CD4-positive, alpha-beta T cell (primary cell): ENCODE results near the gene ANKLE2. TPM values are rescaled to one million over a fixed set of nuclear protein-coding genes. Genes with fewer than 3 reads are reported as not detected.

Source experiments
- ATAC-seq: fragments of 200-7000 bp; cut with Tn5 transposase; one replicate; pipeline ENCODE4 v1.10.0; 2022; ENCODE audit warnings: mild to moderate bottlenecking; ENCODE audit not compliant: poor library complexity
- CTCF ChIA-PET: fragments of 350-600 bp; sonication (Branson Sonifier 250); formaldehyde crosslinking; loops from one replicate; lab custom pipeline; 2021; ENCODE audit warnings: antibody characterized with exemption, inconsistent platforms; lab: Charles Lee
- POLR2A ChIA-PET: fragments of 350-600 bp; sonication (Branson Sonifier 250); formaldehyde crosslinking; loops from one replicate; lab custom pipeline; 2021; ENCODE audit warnings: antibody characterized with exemption, inconsistent platforms; lab: Charles Lee
- DNase-seq, 14 experiments: peaks; one replicate each; pipeline ENCODE4 v3.0.0-alpha.2; 2013 to 2020; ENCODE audit warnings: mixed read lengths in 2 of 14
- H3K27ac ChIP-seq, 2 donors: one replicate each; pipeline versions ENCODE4 v1.5.1 to v1.7.0; 2013; ENCODE audit warnings: low read length in 2 of 2, low read depth in 1 of 2, mild to moderate bottlenecking in 1 of 2
- H3K27me3 ChIP-seq, 2 experiments: 1 replicate in 1 of 2; 2 replicates in 1 of 2; pipeline versions ENCODE4 v1.6.1 to v1.7.0; 2013; ENCODE audit warnings: low read length in 2 of 2, control low read depth in 1 of 2, mild to moderate bottlenecking in 1 of 2, moderate library complexity in 1 of 2; ENCODE audit not compliant: insufficient read depth in 2 of 2, control insufficient read depth in 1 of 2
- H3K36me3 ChIP-seq: one replicate; pipeline ENCODE4 v1.6.1; 2013; ENCODE audit warnings: low read length, control low read depth; ENCODE audit not compliant: insufficient read depth
- H3K4me1 ChIP-seq: one replicate; pipeline ENCODE4 v1.6.1; 2013; ENCODE audit warnings: low read length, control low read depth; ENCODE audit not compliant: insufficient read depth
- H3K4me3 ChIP-seq: one replicate; pipeline ENCODE4 v1.5.1; 2013; ENCODE audit warnings: mild to moderate bottlenecking, low read length, moderate library complexity
- H3K9me3 ChIP-seq, 2 experiments: 1 replicate in 1 of 2; 2 replicates in 1 of 2; pipeline versions ENCODE4 v1.6.1 to v1.7.0; 2013; ENCODE audit warnings: low read length in 2 of 2, mild to moderate bottlenecking in 2 of 2, control low read depth in 1 of 2, moderate library complexity in 1 of 2; ENCODE audit not compliant: control insufficient read depth in 1 of 2, insufficient read depth in 1 of 2
- H3K27ac Mint-ChIP-seq: one replicate; pipeline ENCODE4 v1.8.0; 2020; ENCODE audit warnings: mixed read lengths
- H3K27me3 Mint-ChIP-seq: one replicate; pipeline ENCODE4 v1.8.0; 2021; ENCODE audit warnings: mixed read lengths
- H3K36me3 Mint-ChIP-seq: one replicate; pipeline ENCODE4 v1.8.0; 2021; ENCODE audit warnings: low read depth, mixed read lengths
- H3K4me1 Mint-ChIP-seq: one replicate; pipeline ENCODE4 v1.8.0; 2021; ENCODE audit warnings: low read depth, mixed read lengths
- H3K4me3 Mint-ChIP-seq: one replicate; pipeline ENCODE4 v1.8.0; 2020; ENCODE audit warnings: mild to moderate bottlenecking, mixed read lengths
- H3K9me3 Mint-ChIP-seq: one replicate; pipeline ENCODE4 v1.8.0; 2020; ENCODE audit warnings: mixed read lengths
- CTCF ChIP-seq: fragments of 200-600 bp; IDR thresholded peaks from one replicate; pipeline ENCODE4 v1.8.0; 2022; ENCODE audit warnings: antibody characterized with exemption, mild to moderate bottlenecking
- intact Hi-C, 2 experiments: fragments of 100-400 bp; cut with DNase I in 1 of 2; cut with micrococcal nuclease in 1 of 2; formaldehyde crosslinking; loops; one replicate each; pipeline versions ENCODE4 v1.15.1 to v1.9.0; 2023 to 2025; cut with DNase I, micrococcal nuclease
- total RNA-seq, 174 experiments: library from RNA in 2 of 174; stranded (reverse) in 2 of 174; gene quantifications; one replicate each; pipeline ENCODE4 v1.2.3 and lab custom pipeline; 2021 to 2026

ANKLE2 gene
- total RNA-seq, 2 experiments from 2014 or later = 61.7 to 65.7 TPM

GRCh38 chr12:132788375-132789098, 26.9 kb upstream of the ANKLE2 start:
- H3K36me3 ChIP-seq = peaks cover 59% of the 10 kb centered on the region
- Mint-ChIP-seq H3K9me3 (no peaks in the 10 kb centered on the region), H3K27ac (no peak overlapping the region), H3K36me3 (peaks cover 68% of the 10 kb centered on the region), H3K4me1 (no peaks in the 10 kb centered on the region), H3K4me3 (no peak overlapping the region), H3K27me3 (no peaks in the 10 kb centered on the region)
- no peak for DNase-seq
- H3K27me3 ChIP-seq = no peaks in the 10 kb centered on the region
- no peaks in the 10 kb centered on the region for H3K4me1 ChIP-seq
- ATAC-seq = no peak
- CTCF ChIA-PET = no interaction called here
- intact Hi-C loops = no loop called here
- H3K27ac ChIP-seq = no peak overlapping the region
- no peak overlapping the region for H3K4me3 ChIP-seq
- POLR2A ChIA-PET = no interaction called here
- no peak for TF ChIP-seq CTCF
- no peaks in the 10 kb centered on the region for H3K9me3 ChIP-seq

- Mint-ChIP-seq H3K36me3 (peaks cover 73% of the 10 kb centered on the region), H3K4me1 (no peaks in the 10 kb centered on the region)
- H3K36me3 ChIP-seq = peaks cover 63% of the 10 kb centered on the region
Observed at GRCh38 chr12:132787877-132788276, 26.2 kb upstream of the ANKLE2 start.

GRCh38 chr12:132786192-132786591, 24.6 kb upstream of the ANKLE2 start:
- Mint-ChIP-seq H3K9me3 (no peaks in the 10 kb centered on the region), H3K36me3 (peaks cover 74% of the 10 kb centered on the region), H3K4me3 (no peak overlapping the region), H3K27ac (no peak overlapping the region), H3K4me1 (no peaks in the 10 kb centered on the region), H3K27me3 (no peaks in the 10 kb centered on the region)
- peaks cover 68% of the 10 kb centered on the region for H3K36me3 ChIP-seq
- H3K27me3 ChIP-seq = no peaks in the 10 kb centered on the region
- H3K4me3 ChIP-seq = no peak overlapping the region
- intact Hi-C loops = no loop called here
- ChIA-PET POLR2A (no interaction called here), CTCF (interaction anchor here (0.5 kb wide), 1 partner anchor 14 kb away, joined by 3 read pairs; no protein-coding TSS in a partner anchor)
- H3K9me3 ChIP-seq = no peaks in the 10 kb centered on the region
- no peak overlapping the region for H3K27ac ChIP-seq
- DNase-seq (no peak), ATAC-seq (no peak)
- no peak for TF ChIP-seq CTCF
- H3K4me1 ChIP-seq = no peaks in the 10 kb centered on the region

More at GRCh38 chr12:132787877-132788276, 26.2 kb upstream of the ANKLE2 start:
- H3K4me1 ChIP-seq = no peaks in the 10 kb centered on the region
- intact Hi-C loops = no loop called here
- no peaks in the 10 kb centered on the region for H3K9me3 ChIP-seq
- no peak overlapping the region for H3K27ac ChIP-seq
- Mint-ChIP-seq H3K27me3 (no peaks in the 10 kb centered on the region), H3K27ac (no peak overlapping the region), H3K4me3 (no peak overlapping the region), H3K9me3 (no peaks in the 10 kb centered on the region)
- ChIA-PET CTCF (no interaction called here), POLR2A (no interaction called here)
- ATAC-seq (no peak), DNase-seq (no peak)
- TF ChIP-seq CTCF = no peak
- no peak overlapping the region for H3K4me3 ChIP-seq
- H3K27me3 ChIP-seq = no peaks in the 10 kb centered on the region
